SK-N-SH treated with all-trans-retinoic acid at 6 μM for 48 hours (cell line): ENCODE data around the gene WIPI1.

Source experiments
- RARB ChIP-seq: fragments of 250-450 bp; sonication (Bioruptor Pico); IDR thresholded peaks from 2 replicates; pipeline ENCODE4 v1.8.0; 2021; ENCODE audit warnings: mild to moderate bottlenecking, moderate library complexity
- TOX ChIP-seq: fragments of 250-450 bp; sonication (Bioruptor Pico); IDR thresholded peaks from 2 replicates; pipeline ENCODE4 v1.8.0; 2021; ENCODE audit warnings: mild to moderate bottlenecking, moderate library complexity, borderline replicate concordance
- ZFP3 ChIP-seq: fragments of 250-450 bp; sonication (Bioruptor Pico); IDR thresholded peaks from 2 replicates; pipeline ENCODE4 v1.5.0; 2020; ENCODE audit warnings: mild to moderate bottlenecking, moderate library complexity
- TF ChIP-seq, protein P1 (sequence below): fragments of 250-450 bp; sonication (Bioruptor Pico); IDR thresholded peaks from 2 replicates; pipeline ENCODE4 v1.8.0; 2020; ENCODE audit warnings: mild to moderate bottlenecking, moderate library complexity, borderline replicate concordance

DNA sequence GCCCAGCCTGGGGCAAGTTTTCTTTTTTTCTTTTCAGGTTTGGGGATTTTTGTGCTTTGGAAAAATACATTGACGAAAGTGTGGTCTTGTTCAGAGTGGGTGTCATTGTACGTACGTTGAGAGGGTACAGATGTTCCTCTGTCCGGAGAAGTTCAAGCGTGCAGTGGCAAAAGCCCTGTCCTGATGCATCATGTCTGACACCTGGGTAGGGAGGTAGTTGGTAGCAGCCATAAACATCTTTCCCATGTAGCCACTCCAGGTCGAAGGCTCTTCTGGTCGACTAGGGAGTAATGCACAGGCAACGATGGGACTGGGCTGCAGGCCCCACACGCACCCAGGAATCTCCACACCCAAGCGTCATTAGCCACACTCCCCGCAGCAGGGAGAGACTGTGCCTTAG, 27.4 kb downstream of the WIPI1 start:
- TF ChIP-seq RARB = no peak
- TF ChIP-seq, protein P1, sequence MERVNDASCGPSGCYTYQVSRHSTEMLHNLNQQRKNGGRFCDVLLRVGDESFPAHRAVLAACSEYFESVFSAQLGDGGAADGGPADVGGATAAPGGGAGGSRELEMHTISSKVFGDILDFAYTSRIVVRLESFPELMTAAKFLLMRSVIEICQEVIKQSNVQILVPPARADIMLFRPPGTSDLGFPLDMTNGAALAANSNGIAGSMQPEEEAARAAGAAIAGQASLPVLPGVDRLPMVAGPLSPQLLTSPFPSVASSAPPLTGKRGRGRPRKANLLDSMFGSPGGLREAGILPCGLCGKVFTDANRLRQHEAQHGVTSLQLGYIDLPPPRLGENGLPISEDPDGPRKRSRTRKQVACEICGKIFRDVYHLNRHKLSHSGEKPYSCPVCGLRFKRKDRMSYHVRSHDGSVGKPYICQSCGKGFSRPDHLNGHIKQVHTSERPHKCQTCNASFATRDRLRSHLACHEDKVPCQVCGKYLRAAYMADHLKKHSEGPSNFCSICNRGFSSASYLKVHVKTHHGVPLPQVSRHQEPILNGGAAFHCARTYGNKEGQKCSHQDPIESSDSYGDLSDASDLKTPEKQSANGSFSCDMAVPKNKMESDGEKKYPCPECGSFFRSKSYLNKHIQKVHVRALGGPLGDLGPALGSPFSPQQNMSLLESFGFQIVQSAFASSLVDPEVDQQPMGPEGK (CRISPR knock-in tag) = no peak
- TF ChIP-seq ZFP3 (CRISPR knock-in tag) = no peak
- no peak for TF ChIP-seq TOX (CRISPR knock-in tag)
